Esophagus (tissue), 2 donors: ENCODE data around the gene CABLES1. TPM values are rescaled to one million over a fixed set of nuclear protein-coding genes. Genes with fewer than 3 reads are reported as not detected.

Source experiments
- H3K27ac ChIP-seq, 2 donors: one replicate each; pipeline ENCODE4 v1.5.1; 2013; ENCODE audit warnings: low read depth in 2 of 2, mild to moderate bottlenecking in 2 of 2, inconsistent platforms in 1 of 2, low read length in 1 of 2, moderate library complexity in 1 of 2
- H3K27me3 ChIP-seq, 2 donors: one replicate each; pipeline ENCODE4 v1.6.1; 2013; ENCODE audit warnings: low read length in 2 of 2, control low read depth in 1 of 2, mild to moderate bottlenecking in 1 of 2; ENCODE audit not compliant: insufficient read depth in 2 of 2, control insufficient read depth in 1 of 2
- H3K36me3 ChIP-seq, 2 donors: one replicate each; pipeline ENCODE4 v1.6.1; 2013; ENCODE audit warnings: low read length in 1 of 2; ENCODE audit not compliant: control insufficient read depth in 2 of 2, insufficient read depth in 2 of 2
- H3K4me1 ChIP-seq, 2 donors: one replicate each; pipeline ENCODE4 v1.6.1; 2013; ENCODE audit warnings: low read length in 1 of 2; ENCODE audit not compliant: control insufficient read depth in 2 of 2, insufficient read depth in 2 of 2
- H3K4me3 ChIP-seq, 2 donors: one replicate each; pipeline ENCODE4 v1.5.1; 2013; ENCODE audit warnings: low read length in 2 of 2, mild to moderate bottlenecking in 2 of 2, low read depth in 1 of 2, moderate library complexity in 1 of 2
- H3K9me3 ChIP-seq, 2 donors: one replicate each; pipeline ENCODE4 v1.6.1; 2013; ENCODE audit warnings: mild to moderate bottlenecking in 2 of 2, low read depth in 1 of 2, low read length in 1 of 2, moderate library complexity in 1 of 2; ENCODE audit not compliant: control insufficient read depth in 2 of 2, insufficient read depth in 1 of 2
- WGBS, 2 donors: extraction: QIAGEN DNeasy Blood & Tissue Kit; methylation state at CpG; one replicate each; pipeline ENCODE4 v1.1.7; 2013; 5-methylcytosine and 5-hydroxymethylcytosine counted together
- polyA plus RNA-seq, 2 donors: library from polyadenylated mRNA; stranded (reverse); fragments of 200-250 nt; gene quantifications; one replicate each; pipeline ENCODE4 v1.2.3, GENCODE V29; 2013
- donor health status: healthy with polysubstance abuse.
- donor health status: Bipolar disorder and iron deficiency.

Gene CABLES1
- polyA plus RNA-seq, 2 donors, result 3.8 to 10.0 TPM

DNA sequence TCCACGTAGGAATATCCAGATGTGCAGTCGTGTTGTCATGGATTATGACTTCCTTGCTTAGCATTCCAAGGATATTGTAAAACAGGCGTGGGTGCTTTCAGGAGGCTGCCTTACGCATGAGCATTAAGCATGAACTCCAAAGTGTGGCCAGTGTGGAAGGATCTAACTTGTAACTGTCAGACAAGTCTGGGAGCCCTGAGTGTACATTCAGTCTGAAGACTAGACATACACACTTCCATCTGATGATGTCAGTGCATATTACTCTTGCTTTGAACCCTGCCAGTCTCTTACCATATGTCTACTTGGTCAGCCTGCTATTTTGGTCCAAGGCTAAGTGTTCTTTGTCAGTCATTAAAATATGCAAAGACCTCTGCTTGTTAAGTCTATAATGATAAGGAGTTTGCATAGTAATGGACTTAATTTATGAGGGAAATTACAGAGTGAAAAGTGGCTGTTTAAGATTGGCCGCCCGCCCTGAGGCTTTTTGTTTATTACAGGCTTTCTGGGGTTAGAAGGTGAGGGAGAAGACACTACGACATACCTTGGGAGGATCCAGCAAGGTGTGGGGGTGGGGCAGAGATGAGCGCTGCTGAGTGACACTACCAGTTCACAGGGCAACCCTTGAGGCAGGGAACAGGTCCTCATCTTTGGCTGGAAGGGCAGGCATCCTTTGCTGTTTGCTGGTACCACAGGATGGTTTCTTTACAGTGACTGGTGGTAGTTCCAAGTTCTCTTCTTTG lies 48.3 kb downstream of the CABLES1 start:
- WGBS, 2 donors, result 77% methylated on average over 8 of the region's 8 CpGs
- H3K4me1 ChIP-seq, result peaks cover 0 to 3% of the 10 kb centered on the region in 2 donors
- H3K27me3 ChIP-seq, result no peaks in the 10 kb centered on the region
- no peaks in the 10 kb centered on the region for H3K9me3 ChIP-seq
- H3K27ac ChIP-seq, result no peak overlapping the region
- no peak overlapping the region for H3K4me3 ChIP-seq
- H3K36me3 ChIP-seq, result no peaks in the 10 kb centered on the region

DNA sequence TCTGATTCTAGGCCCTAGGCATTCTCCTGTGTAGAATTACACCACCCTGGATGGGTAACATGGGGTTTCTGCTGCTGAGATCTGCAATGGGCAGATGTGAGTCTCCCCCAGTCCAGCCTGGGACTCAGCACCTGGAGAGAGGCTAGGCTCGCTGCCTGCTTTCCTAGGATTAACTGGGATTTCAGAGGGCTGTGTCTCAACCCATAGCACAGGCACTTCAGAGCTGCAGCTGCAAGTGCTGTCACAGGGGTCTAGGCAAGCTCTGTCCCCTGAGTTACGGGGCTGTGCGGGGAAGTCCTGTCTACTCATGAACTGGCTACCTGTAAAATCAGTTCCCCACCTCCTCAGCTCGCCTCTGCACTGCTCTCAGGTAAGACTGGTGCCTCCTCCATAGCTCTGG lies 51.5 kb downstream of the CABLES1 start:
- WGBS, 2 donors, result 88 to 90% methylated on average over 4 of the region's 4 CpGs
- H3K36me3 ChIP-seq, result peaks cover 0 to 6% of the 10 kb centered on the region in 2 donors
- H3K4me1 ChIP-seq, result peaks cover 0 to 3% of the 10 kb centered on the region in 2 donors
- H3K27ac ChIP-seq, result no peak overlapping the region
- no peak overlapping the region for H3K4me3 ChIP-seq
- no peaks in the 10 kb centered on the region for H3K9me3 ChIP-seq
- H3K27me3 ChIP-seq, result no peaks in the 10 kb centered on the region

DNA sequence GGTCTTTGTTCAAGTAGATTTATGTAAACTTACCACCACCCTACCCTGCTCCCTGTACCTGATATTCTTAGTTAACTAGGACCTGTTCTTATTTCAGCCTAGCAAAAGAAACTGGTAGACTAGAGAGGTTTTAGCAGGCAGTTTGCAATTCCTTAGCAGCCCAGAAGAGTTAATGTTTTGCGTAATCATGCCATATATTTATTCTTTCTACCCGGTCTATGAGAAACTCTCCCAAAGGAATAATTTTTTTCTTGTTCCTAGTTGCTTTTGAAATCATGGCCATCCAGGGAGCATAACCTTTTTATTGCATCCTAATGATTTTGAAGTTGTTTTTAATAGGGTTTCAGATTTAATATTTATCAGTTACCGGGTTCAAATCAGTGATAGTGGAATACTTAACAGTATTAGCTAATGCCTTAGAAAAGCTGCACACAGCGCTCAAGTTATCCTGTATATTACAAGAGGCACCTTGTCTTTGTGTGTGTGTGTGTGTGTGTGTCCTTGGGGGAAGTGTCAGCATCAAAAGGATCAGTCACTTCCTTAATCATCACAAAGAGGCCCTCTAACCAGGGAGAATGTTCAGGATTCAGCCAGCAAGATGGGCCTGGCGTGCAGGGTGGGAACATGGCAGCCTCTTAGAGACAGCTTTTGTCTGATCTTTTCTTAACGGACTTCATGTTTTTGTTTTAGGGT lies 52.9 kb downstream of the CABLES1 start:
- Histone ChIP-seq H3K27me3 (no peaks in the 10 kb centered on the region), H3K4me1 (peaks cover 0 to 3% of the 10 kb centered on the region in 2 donors), H3K9me3 (no peaks in the 10 kb centered on the region), H3K36me3 (peaks cover 0 to 6% of the 10 kb centered on the region in 2 donors), H3K27ac (no peak overlapping the region), H3K4me3 (no peak overlapping the region)
- WGBS, 2 donors, result 84 to 89% methylated on average over 6 of the region's 6 CpGs

DNA sequence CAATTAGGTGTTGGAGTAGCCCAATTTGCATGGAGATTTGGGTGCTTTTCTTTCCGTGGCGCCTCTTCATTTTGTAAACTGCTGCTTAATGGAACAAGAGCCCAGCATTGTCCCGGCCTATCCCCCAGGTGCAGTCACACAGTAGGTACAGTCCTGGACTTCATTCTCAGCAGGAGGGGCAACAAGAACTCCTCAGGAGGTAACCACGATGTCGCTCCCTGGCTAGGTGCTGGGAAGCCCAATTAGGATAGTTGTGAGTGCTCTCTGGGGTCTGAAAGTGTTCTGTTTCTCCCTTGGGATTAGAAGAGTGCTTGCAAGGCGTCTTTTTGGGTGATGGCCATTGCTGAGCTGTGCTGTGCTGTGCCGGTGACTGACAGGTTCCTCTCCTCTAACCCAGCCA lies 53.8 kb downstream of the CABLES1 start:
- no peak overlapping the region for H3K27ac ChIP-seq
- H3K36me3 ChIP-seq, result peaks cover 0 to 6% of the 10 kb centered on the region in 2 donors
- peaks cover 0 to 3% of the 10 kb centered on the region in 2 donors for H3K4me1 ChIP-seq
- H3K4me3 ChIP-seq, result no peak overlapping the region
- WGBS, 2 donors, result 88 to 92% methylated on average over 7 of the region's 7 CpGs
- H3K9me3 ChIP-seq, result no peaks in the 10 kb centered on the region
- no peaks in the 10 kb centered on the region for H3K27me3 ChIP-seq

DNA sequence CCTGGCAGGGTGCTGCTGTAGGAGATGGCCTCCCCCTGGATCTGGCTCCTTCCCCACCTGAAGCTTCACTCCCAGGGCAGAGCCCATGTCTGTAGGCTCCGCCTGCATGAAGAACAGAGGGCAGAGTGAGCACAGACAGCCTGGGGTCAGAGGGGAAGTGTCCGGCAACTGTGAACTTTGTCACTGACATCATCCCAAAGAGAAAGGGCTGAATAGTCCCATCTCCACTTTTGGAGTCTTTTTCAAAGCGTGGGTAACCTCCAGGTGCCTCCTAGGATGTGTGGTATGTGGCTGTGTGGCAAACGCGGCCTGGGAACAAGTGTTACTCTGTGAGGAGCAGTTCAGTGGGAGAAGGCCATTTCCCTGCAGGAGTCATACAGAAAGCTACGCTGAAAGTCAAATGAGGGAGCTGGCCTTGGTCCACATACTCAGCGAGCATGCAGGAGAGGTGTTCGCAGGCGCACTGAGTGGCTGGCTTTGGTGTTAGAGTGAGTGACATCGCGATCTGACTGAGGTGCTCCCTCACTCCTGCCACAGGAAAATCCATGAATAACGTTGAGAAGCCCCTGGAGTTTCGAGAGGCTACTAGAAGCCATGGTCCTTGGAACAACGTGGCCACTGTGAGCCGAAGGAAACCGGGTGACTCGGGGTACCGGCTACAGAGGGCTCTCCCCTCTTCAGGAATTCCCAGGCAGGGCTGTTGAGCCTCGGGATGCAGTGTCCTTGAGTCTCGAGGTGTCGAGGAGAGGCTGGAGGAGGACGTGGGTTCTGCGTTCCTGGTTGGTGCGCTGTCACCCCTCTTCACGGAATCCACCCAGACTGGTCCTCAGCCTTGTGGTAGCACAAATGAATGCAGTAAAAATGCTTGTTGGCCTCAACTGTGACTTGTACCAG lies 54.7 kb downstream of the CABLES1 start:
- H3K4me1 ChIP-seq, result peaks cover 0 to 3% of the 10 kb centered on the region in 2 donors
- WGBS, 2 donors, result 90 to 91% methylated on average over 25 of the region's 25 CpGs
- H3K27ac ChIP-seq, result no peak overlapping the region
- no peak overlapping the region for H3K4me3 ChIP-seq
- no peaks in the 10 kb centered on the region for H3K27me3 ChIP-seq
- H3K9me3 ChIP-seq, result no peaks in the 10 kb centered on the region
- H3K36me3 ChIP-seq, result peaks cover 0 to 6% of the 10 kb centered on the region in 2 donors

GRCh38 chr18:23191232-23191631 lies 55.9 kb downstream of the CABLES1 start:
- H3K4me1 ChIP-seq, result peaks cover 0 to 3% of the 10 kb centered on the region in 2 donors
- H3K9me3 ChIP-seq, result no peaks in the 10 kb centered on the region
- 93 to 100% methylated on average over 1 of the region's 1 CpG for WGBS, 2 donors
- no peaks in the 10 kb centered on the region for H3K27me3 ChIP-seq
- H3K27ac ChIP-seq, result no peak overlapping the region
- H3K4me3 ChIP-seq, result no peak overlapping the region
- peaks cover 0 to 6% of the 10 kb centered on the region in 2 donors for H3K36me3 ChIP-seq

DNA sequence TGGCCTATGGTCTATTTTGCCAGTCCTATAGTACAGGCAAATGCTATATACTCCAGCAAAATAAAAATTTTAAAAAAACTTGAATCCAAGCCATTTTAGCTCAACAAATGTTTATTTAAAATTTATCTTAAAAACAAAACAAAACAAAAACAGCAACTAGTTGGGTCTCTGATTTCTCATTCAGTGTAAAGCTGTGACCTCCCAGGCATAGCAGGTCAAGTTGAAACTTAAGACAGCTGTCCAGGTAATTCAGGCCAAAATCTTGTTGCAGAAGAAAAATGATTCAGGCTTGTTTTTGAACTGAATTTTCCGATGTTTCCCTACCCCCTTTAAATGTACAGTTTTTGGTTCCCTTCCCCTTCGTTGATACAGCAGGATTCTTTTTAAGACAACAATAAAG lies 58.5 kb downstream of the CABLES1 start:
- H3K27me3 ChIP-seq, result no peaks in the 10 kb centered on the region
- no peaks in the 10 kb centered on the region for H3K9me3 ChIP-seq
- no peaks in the 10 kb centered on the region for H3K4me1 ChIP-seq
- 54 to 74% methylated on average over 2 of the region's 2 CpGs for WGBS, 2 donors
- peaks cover 0 to 10% of the 10 kb centered on the region in 2 donors for H3K36me3 ChIP-seq
- H3K27ac ChIP-seq, result no peak overlapping the region
- H3K4me3 ChIP-seq, result no peak overlapping the region

- H3K9me3 ChIP-seq, result no peaks in the 10 kb centered on the region
- H3K36me3 ChIP-seq, result peaks cover 0 to 7% of the 10 kb centered on the region in 2 donors
- no peaks in the 10 kb centered on the region for H3K27me3 ChIP-seq
- no peak overlapping the region for H3K27ac ChIP-seq
- no peaks in the 10 kb centered on the region for H3K4me1 ChIP-seq
- WGBS, 2 donors, result 48 to 62% methylated on average over 14 of the region's 14 CpGs
- no peak overlapping the region for H3K4me3 ChIP-seq
Measured at GRCh38 chr18:23194155-23194996, 59.1 kb downstream of the CABLES1 start.
